Endothelial cell of umbilical vein (primary cell): ENCODE results near the gene PHLDB2. TPM values are rescaled to one million over a fixed set of nuclear protein-coding genes. Genes with fewer than 3 reads are reported as not detected.

Experiments used
- BruUV-seq: library from RNA; stranded (reverse); fragments of 400-500 nt; replicated peaks from 2 replicates; lab custom pipeline; 2021; lab: Mats Ljungman, UMichigan
- CTCF ChIA-PET: fragments of 300-600, 350-600 bp; sonication (Branson Sonifier 250); formaldehyde crosslinking; loops from one replicate; lab custom pipeline; 2021; ENCODE audit warnings: antibody characterized with exemption, inconsistent platforms; lab: Charles Lee
- POLR2A ChIA-PET: fragments of 300-600, 350-600 bp; sonication (Branson Sonifier 250); formaldehyde crosslinking; loops from one replicate; lab custom pipeline; 2021; ENCODE audit warnings: antibody characterized with exemption, inconsistent platforms; lab: Charles Lee
- DNase-seq: peaks from one replicate; pipeline ENCODE4 v3.0.0-alpha.2; 2011; ENCODE audit warnings: low read depth, low spot score
- FAIRE-seq: peaks from 2 replicates; lab custom pipeline; 2011; peaks lifted over from hg19 to GRCh38; lab: Jason Lieb, UNC
- H2AFZ ChIP-seq: 2 replicates; pipeline ENCODE4 v1.6.0; 2012; ENCODE audit warnings: low read depth, low read length, control low read depth, inconsistent platforms
- H3K27ac ChIP-seq: 2 replicates; pipeline ENCODE4 v1.5.1; 2011; ENCODE audit warnings: low read depth, mild to moderate bottlenecking, control low read depth, low read length, moderate library complexity; ENCODE audit not compliant: insufficient read depth
- H3K27me3 ChIP-seq, 2 experiments: 2 replicates each; pipeline versions ENCODE4 v1.6.0 to v1.6.1; 2011; ENCODE audit warnings: low read length in 2 of 2, mixed read lengths in 1 of 2; ENCODE audit not compliant: control insufficient read depth in 2 of 2, insufficient read depth in 2 of 2
- H3K36me3 ChIP-seq, 2 experiments: 2 replicates in 1 of 2; 3 replicates in 1 of 2; pipeline ENCODE4 v1.5.1; 2011; ENCODE audit warnings: low read length in 2 of 2, mild to moderate bottlenecking in 1 of 2, moderate library complexity in 1 of 2; ENCODE audit not compliant: control insufficient read depth in 2 of 2, insufficient read depth in 2 of 2; ENCODE audit errors: extremely low read depth in 1 of 2
- H3K4me1 ChIP-seq: 3 replicates; pipeline ENCODE4 v1.5.1; 2011; ENCODE audit warnings: mild to moderate bottlenecking, low read length; ENCODE audit not compliant: control insufficient read depth, insufficient read depth; ENCODE audit errors: extremely low read depth
- H3K4me2 ChIP-seq: 2 replicates; pipeline ENCODE4 v1.6.1; 2011; ENCODE audit warnings: low read length, control low read depth, mixed read lengths; ENCODE audit not compliant: insufficient read depth
- H3K4me3 ChIP-seq, 3 experiments: fragments of 200-600 bp in 1 of 3; sonication (generic), shearing (Covaris generic) in 1 of 3; replicated peaks in 1 of 3; 2 replicates each; pipeline ENCODE4 v1.5.1; 2011 to 2016; ENCODE audit warnings: control low read depth in 3 of 3, low read length in 3 of 3, mild to moderate bottlenecking in 2 of 3, inconsistent platforms in 1 of 3, low read depth in 1 of 3, moderate library complexity in 1 of 3; ENCODE audit not compliant: insufficient read depth in 1 of 3
- H3K79me2 ChIP-seq: 2 replicates; pipeline ENCODE4 v1.6.0; 2012; ENCODE audit warnings: low read length, inconsistent platforms; ENCODE audit not compliant: control insufficient read depth, insufficient read depth
- H3K9ac ChIP-seq: replicated peaks from 2 replicates; pipeline ENCODE3; 2011; ENCODE audit warnings: low read length, control low read depth; ENCODE audit not compliant: insufficient read depth; ENCODE audit errors: extremely low read depth
- H3K9me1 ChIP-seq: replicated peaks from 3 replicates; pipeline ENCODE4 v1.6.0; 2011; ENCODE audit warnings: mild to moderate bottlenecking, low read length; ENCODE audit not compliant: control insufficient read depth, insufficient read depth; ENCODE audit errors: extremely low read depth
- H3K9me3 ChIP-seq: replicated peaks from 2 replicates; pipeline ENCODE4 v1.5.1; 2012; ENCODE audit warnings: low read length, inconsistent platforms; ENCODE audit not compliant: control insufficient read depth, insufficient read depth
- H4K20me1 ChIP-seq: replicated peaks from 2 replicates; pipeline ENCODE3; 2011; ENCODE audit warnings: mild to moderate bottlenecking, low read length; ENCODE audit not compliant: control insufficient read depth, insufficient read depth; ENCODE audit errors: extremely low read depth
- EZH2 ChIP-seq: IDR thresholded peaks from 2 replicates; pipeline ENCODE4 v1.6.1; 2012; ENCODE audit warnings: borderline replicate concordance, low read depth, mild to moderate bottlenecking, moderate library complexity, low read length, inconsistent platforms; ENCODE audit not compliant: severe bottlenecking
- FOS ChIP-seq: IDR thresholded peaks from 2 replicates; pipeline ENCODE4 v1.6.1; 2011; ENCODE audit warnings: mild to moderate bottlenecking, low read length, moderate library complexity, borderline replicate concordance; ENCODE audit not compliant: insufficient read depth
- GATA2 ChIP-seq: IDR thresholded peaks from 2 replicates; pipeline ENCODE4 v1.7.0; 2011; ENCODE audit warnings: low read depth, mild to moderate bottlenecking, moderate library complexity, mixed read lengths, low read length; ENCODE audit not compliant: insufficient read length, insufficient read depth
- JUN ChIP-seq: IDR thresholded peaks from 2 replicates; pipeline ENCODE4 v1.6.1; 2011; ENCODE audit warnings: borderline replicate concordance, low read depth; ENCODE audit not compliant: insufficient read length, insufficient read depth
- MYC ChIP-seq: IDR thresholded peaks from one replicate; pipeline ENCODE4 v1.6.1; 2011; ENCODE audit warnings: mild to moderate bottlenecking, low read depth, low read length
- POLR2A ChIP-seq: IDR thresholded peaks from 2 replicates; pipeline ENCODE4 v1.6.1; 2012; ENCODE audit warnings: low read depth, mild to moderate bottlenecking, control low read depth, low read length
- POLR2AphosphoS5 ChIP-seq: IDR thresholded peaks from 2 replicates; pipeline ENCODE4 v1.6.1; 2012; ENCODE audit warnings: low read depth, mild to moderate bottlenecking, control low read depth, low read length, moderate library complexity; ENCODE audit not compliant: insufficient read depth
- dilution Hi-C: fragments of 300-500 bp; cut with MboI; formaldehyde crosslinking; loops from one replicate; pipeline ENCODE4 v1.15.0; 2019; ENCODE audit warnings: low sequenced_read_pairs; ENCODE audit not compliant: extremely low pct_ligation_motif_present
- intact Hi-C: fragments of 100-400 bp; cut with micrococcal nuclease; formaldehyde crosslinking; loops from one replicate; pipeline ENCODE4 v1.10.0; 2022
- polyA plus RNA-seq, 4 experiments: library from polyadenylated mRNA; depleted of rRNA in 3 of 4; stranded (reverse) in 3 of 4; unstranded in 1 of 4; fragments of >200 nt; gene quantifications; 2 replicates each; pipeline versions ENCODE4 v1.2.1 to v1.2.3, GENCODE V29; 2011 to 2012; ENCODE audit warnings: missing spikeins in 1 of 4
- total RNA-seq: library from RNA; stranded (reverse); gene quantifications from 2 replicates; pipeline ENCODE4 v1.2.3, GENCODE V29; 2021
- TF ChIP-seq, protein P1 (sequence below): IDR thresholded peaks from 2 replicates; pipeline ENCODE4 v1.6.1; 2011; ENCODE audit not compliant: insufficient read depth, insufficient read length
- TF ChIP-seq, protein P2 (sequence below), 2 donors: IDR thresholded peaks; 1 replicate in 1 of 2; 2 replicates in 1 of 2; pipeline ENCODE4 v1.5.1; 2011; ENCODE audit warnings: low read length in 2 of 2, mild to moderate bottlenecking in 2 of 2, moderate library complexity in 2 of 2, control low read depth in 1 of 2, inconsistent platforms in 1 of 2, low read depth in 1 of 2; ENCODE audit not compliant: insufficient read depth in 1 of 2; ENCODE audit errors: extremely low read depth in 1 of 2

The PHLDB2 gene
- total and polyA plus RNA-seq, 2 donors (not counting 3 experiments of a cell fraction or from before 2014, with no cell fraction given) = 22.4 to 104 TPM

DNA sequence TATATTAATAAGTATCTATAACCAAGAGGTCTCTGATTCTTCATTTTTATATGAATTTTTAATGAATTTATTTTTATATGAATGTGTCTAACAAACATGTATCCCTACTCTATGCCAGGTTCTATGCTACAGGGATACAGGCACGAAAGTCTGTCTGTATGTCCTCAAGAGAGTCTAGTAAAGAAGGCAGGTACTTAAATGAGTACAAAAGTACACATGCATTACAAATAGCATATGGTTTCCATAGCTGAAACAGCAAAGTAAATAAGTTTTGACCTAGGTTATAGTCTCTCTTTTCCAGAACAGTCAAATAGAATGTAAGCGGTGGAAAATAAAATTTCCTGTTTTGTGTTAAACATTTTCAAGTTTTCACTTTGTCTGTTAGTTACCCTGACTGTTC lies 106.4 kb downstream of the PHLDB2 start:
- Histone ChIP-seq H3K9ac (no peak overlapping the region), H3K4me1 (peaks cover 26% of the 10 kb centered on the region), H3K4me2 (no peak overlapping the region), H3K9me3 (no peaks in the 10 kb centered on the region), H3K4me3 (no peak overlapping the region), H3K36me3 (peaks cover 10 to 11% of the 10 kb centered on the region in 2 experiments), H2AFZ (no peak overlapping the region), H3K27me3 (no peaks in the 10 kb centered on the region), H3K27ac (no peak overlapping the region), H3K79me2 (no peaks in the 10 kb centered on the region), H4K20me1 (no peaks in the 10 kb centered on the region), H3K9me1 (no peaks in the 10 kb centered on the region)
- BruUV-seq = no TSS peak
- TF ChIP-seq MYC = no peak
- no peak for TF ChIP-seq POLR2AphosphoS5
- TF ChIP-seq EZH2 = no peak
- no peak for TF ChIP-seq FOS
- TF ChIP-seq, protein P1, sequence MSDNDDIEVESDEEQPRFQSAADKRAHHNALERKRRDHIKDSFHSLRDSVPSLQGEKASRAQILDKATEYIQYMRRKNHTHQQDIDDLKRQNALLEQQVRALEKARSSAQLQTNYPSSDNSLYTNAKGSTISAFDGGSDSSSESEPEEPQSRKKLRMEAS = no peak
- TF ChIP-seq JUN = no peak
- TF ChIP-seq GATA2 = no peak
- TF ChIP-seq, protein P2, sequence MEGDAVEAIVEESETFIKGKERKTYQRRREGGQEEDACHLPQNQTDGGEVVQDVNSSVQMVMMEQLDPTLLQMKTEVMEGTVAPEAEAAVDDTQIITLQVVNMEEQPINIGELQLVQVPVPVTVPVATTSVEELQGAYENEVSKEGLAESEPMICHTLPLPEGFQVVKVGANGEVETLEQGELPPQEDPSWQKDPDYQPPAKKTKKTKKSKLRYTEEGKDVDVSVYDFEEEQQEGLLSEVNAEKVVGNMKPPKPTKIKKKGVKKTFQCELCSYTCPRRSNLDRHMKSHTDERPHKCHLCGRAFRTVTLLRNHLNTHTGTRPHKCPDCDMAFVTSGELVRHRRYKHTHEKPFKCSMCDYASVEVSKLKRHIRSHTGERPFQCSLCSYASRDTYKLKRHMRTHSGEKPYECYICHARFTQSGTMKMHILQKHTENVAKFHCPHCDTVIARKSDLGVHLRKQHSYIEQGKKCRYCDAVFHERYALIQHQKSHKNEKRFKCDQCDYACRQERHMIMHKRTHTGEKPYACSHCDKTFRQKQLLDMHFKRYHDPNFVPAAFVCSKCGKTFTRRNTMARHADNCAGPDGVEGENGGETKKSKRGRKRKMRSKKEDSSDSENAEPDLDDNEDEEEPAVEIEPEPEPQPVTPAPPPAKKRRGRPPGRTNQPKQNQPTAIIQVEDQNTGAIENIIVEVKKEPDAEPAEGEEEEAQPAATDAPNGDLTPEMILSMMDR (IDR thresholded peaks at IDR 0.05; ENCODE audit: extremely low read depth in 1 of 2, insufficient read depth in 1 of 2, low read depth in 1 of 2, low read length in 2 of 2) = no peak
- TF ChIP-seq POLR2A = no peak
- dilution Hi-C loops (no loop called here), intact Hi-C loops (no loop called here)
- no peak for FAIRE-seq
- no peak for DNase-seq
- ChIA-PET CTCF (interaction anchor here (1.1 to 7.9 kb wide), 9 partner anchors 9 to 247 kb away, joined by 3 to 239 read pairs (median 20); partner anchors contain the start of gene PHLDB2), POLR2A (interaction anchor here (0.6 kb wide), 1 partner anchor 114 kb away, joined by 3 read pairs; no protein-coding TSS in a partner anchor)
